HS-27A (cell line): ENCODE data around the gene ERBB4.

Experiments used
- DNase-seq: peaks from one replicate; pipeline ENCODE4 v3.0.0-alpha.2; 2012; ENCODE audit warnings: low read depth, missing footprints

ERBB4 gene

GRCh38 chr2:212428681-212429478 is 109.7 kb downstream of the ERBB4 start:
- DNase-seq, result no peak

DNA sequence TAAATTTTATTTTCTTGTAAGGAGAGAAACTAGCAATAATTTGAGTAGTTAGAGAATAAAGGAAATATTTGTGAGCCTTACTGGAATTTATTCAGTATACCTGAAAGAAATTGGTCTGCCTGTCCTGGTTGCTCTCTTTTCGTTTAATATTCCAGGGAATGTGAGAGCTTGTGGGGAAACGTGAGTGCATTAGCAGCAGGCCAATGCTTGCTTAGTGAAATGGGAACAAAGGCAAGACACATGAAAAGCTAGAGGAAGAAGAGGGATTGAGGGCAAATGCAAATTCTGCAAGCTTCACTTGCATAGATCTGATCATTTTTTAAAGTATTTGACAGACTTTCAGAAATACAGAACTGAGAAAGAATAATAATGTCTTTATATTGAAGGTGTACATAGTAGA is 111.0 kb downstream of the ERBB4 start:
- no peak for DNase-seq

DNA sequence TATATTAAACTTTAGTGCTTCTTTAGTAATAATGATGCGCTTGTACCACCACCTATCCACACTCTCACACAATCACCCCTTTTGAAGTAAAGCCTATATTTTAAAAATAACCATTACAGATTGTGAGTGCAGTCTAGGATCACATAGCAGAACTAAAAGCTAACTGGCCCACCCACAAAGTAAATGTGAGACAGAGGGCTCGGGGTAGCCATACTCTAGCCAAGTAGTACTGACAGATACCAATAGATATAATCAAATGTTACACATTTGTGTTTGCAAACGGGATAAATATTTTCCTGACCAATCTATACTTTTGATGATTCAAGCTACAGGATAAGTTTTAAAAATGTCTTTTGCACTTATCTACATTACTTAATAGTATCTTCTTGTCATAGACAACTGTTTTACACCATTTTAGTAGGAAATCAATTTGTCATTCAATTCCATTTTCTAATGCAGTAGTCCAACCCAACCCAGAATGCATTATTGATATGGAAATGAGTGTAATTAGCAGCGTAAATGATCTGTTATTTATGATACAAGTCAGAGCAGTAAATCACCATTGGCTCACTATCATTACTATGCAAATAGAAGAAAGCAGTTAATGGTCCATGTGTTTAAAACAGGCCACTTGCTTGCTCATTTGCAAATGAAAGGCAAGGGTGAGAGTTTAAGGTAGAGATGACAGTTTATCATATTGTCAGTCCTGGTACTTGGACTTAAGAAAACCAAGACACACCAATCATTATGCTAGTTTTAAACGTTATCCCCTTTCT is 111.8 kb downstream of the ERBB4 start:
- no peak for DNase-seq

GRCh38 chr2:212424082-212424481 is 114.5 kb downstream of the ERBB4 start:
- no peak for DNase-seq

DNA sequence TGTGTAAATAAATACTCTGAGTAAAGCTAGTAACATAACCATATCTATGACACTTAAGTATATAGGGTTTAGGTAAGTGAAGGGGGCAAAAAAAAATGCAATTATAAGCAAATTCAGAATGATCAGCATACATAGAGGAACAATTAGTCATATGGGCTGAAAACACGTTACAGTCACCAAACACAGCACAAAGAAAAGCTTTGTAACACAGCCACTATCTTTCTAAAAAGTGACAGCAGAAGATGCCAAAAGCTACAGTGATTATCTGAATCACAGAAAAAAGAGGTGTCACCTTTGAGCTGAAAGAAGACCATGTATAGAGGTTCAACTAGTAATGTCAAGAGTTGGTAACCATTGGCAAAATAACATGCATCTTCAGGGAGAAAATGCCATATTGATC is 115.5 kb downstream of the ERBB4 start:
- DNase-seq, result no peak

- DNase-seq, result no peak
These were observed 116.9 kb downstream of the ERBB4 start for GRCh38 chr2:212421556-212422334.

- no peak for DNase-seq
These were observed 122.5 kb downstream of the ERBB4 start for GRCh38 chr2:212416086-212416485.

DNA sequence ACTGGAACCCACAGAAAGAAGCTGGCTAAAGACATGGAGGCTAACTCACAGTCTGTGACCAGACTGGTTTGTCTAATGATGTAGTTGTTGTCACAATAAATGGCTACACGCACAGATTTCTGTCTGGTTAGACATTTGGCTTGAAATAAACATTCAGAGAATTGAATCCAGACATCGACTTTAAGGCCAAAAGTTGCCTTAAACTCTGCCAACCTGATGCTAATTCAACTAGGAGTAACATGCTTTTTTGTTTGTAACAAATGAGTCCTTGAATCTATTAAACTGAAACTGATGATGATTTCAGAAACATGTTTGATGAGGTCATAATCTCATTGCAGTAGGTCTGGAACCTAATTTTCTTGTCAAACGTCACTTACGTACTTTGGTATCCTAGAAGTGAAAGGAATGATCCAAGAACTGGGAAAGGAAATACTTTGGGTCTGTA is 123.8 kb downstream of the ERBB4 start:
- no peak for DNase-seq

- no peak for DNase-seq
These were observed 129.0 kb downstream of the ERBB4 start for GRCh38 chr2:212409560-212409959.

- no peak for DNase-seq
These were observed 130.1 kb downstream of the ERBB4 start for GRCh38 chr2:212408524-212408923.

GRCh38 chr2:212406716-212407115 is 131.9 kb downstream of the ERBB4 start:
- DNase-seq, result no peak

- no peak for DNase-seq
These were observed 136.3 kb downstream of the ERBB4 start for GRCh38 chr2:212402316-212402715.

GRCh38 chr2:212398316-212398715 is 140.3 kb downstream of the ERBB4 start:
- no peak for DNase-seq

DNA sequence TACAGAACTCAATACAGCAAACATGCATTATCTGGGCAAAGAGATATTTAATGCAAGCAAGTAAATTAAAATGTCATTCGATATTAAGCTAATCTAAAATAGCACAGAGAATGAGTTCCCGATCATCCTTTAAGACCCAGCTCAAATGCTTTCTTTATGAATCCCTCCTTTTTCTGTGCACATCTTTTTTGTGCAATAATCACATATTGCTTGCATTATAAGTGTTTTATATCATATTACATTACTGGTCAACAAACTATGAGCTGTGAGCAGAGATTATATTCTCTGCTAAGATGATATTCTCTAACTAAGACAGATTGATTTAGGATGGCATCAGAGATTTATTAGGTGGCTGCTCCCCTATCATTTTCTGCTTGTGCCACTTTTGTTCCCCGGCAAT is 146.1 kb downstream of the ERBB4 start:
- DNase-seq, result no peak

GRCh38 chr2:212392043-212392442 is 146.6 kb downstream of the ERBB4 start:
- DNase-seq, result no peak

DNA sequence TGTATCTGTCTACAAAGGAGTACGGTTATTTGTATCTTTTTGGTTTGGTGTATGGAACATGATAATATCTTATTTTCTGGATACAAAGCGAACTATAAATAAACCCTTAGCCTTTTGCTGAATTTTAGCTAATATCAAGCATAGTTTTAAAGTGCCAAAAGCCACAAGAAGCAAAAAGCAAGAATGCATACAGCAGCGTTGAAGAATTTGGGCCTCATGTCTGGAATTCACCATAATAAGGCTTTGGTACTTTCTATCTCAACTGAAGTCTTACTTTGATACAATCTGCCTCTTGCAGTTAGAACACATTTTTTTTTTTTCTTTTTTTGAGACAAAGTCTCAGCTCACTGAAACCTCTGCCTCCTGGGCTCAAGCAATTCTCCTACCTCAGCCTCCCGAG is 151.5 kb downstream of the ERBB4 start:
- no peak for DNase-seq

- DNase-seq, result no peak
These were observed 153.4 kb downstream of the ERBB4 start for GRCh38 chr2:212385241-212385640.

DNA sequence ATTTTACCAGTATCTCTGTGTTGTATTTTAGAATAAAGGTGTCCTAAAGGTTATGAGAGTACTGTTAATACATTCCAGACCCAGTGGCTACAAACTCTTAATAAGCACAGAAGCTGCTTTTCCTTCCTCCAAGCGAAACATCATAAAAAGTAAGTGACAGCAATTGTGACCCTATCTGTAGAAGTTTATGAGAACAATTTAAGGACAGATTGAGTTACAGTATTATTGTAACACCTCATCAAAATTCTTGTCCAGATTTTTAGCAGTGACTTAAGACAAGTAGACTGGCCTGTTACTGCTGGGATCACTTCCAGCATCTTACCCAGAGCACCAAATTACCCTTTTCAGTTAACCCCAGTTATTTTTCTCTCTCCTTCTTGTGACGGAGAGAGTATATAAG is 154.6 kb downstream of the ERBB4 start:
- DNase-seq, result no peak

DNA sequence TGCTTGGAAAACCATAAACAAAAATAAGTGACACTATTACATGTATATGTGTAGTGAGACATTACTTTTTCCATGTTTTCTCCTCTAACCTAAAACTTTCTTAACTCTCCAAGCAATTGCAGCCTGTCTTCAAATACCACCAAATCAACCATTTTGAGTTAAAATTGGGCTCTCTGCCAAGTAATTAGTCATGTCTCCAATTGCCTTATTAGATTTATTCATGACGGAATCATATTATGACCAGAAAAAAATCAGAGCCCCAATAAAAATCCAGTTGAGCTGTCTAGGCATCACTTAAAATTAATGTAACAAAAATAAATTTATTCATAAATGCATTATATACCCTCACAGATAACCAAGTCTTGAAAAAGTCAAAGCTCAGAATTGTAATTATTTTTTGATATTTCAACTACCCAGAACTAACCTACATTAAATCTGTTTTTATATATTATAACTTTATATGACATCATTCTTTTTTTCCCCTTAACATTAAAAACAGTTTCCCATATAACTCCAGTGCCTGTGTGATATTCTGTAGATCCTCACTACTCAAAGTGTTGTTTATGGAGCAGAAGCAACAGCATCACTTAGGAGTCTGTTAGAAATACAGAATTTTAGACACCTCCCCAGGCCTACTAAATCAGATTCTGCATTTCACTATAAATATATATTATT is 157.0 kb downstream of the ERBB4 start:
- DNase-seq, result no peak

GRCh38 chr2:212379103-212379502 is 159.5 kb downstream of the ERBB4 start:
- no peak for DNase-seq

DNA sequence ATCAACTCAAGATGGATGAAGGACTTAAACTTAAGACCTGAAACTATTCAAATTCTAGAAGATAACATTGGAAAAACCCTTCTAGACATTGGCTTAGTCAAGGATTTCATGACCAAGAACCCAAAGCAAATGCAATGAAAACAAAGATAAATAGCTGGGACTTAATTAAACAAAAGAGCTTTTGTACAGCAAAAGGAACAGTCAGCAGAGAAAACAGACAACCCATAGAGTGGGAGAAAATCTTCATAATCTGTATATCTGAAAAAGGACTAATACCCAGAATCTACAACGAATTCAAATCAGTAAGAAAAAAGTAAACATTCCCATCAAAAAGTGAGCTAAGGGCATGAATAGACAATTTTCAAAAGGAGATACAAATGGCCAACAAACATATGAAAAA is 171.2 kb downstream of the ERBB4 start:
- DNase-seq, result no peak
